ACC112 (cell line): ENCODE measurements around the gene XPO6.

Source experiments
- H2AFZ ChIP-seq: fragments of 200-600 bp; sonication (generic); one replicate; pipeline ENCODE4 v1.6.0; 2017; ENCODE audit warnings: antibody characterized with exemption, low read length; ENCODE audit not compliant: unreplicated experiment
- H3K27ac ChIP-seq: fragments of 200-600 bp; sonication (generic); 2 replicates; pipeline ENCODE4 v1.5.1; 2014; ENCODE audit warnings: low read depth, mild to moderate bottlenecking, antibody characterized with exemption, low read length, moderate library complexity
- H3K27me3 ChIP-seq: fragments of 200-600 bp; sonication (generic); 2 replicates; pipeline ENCODE4 v1.6.1; 2014; ENCODE audit warnings: mild to moderate bottlenecking, antibody characterized with exemption, low read length, moderate library complexity, mixed read lengths; ENCODE audit not compliant: insufficient read depth
- H3K36me3 ChIP-seq: fragments of 200-600 bp; sonication (generic); 2 replicates; pipeline ENCODE4 v1.6.1; 2016; ENCODE audit warnings: mild to moderate bottlenecking, antibody characterized with exemption, low read length, moderate library complexity, mixed read lengths; ENCODE audit not compliant: insufficient read depth
- H3K4me1 ChIP-seq: fragments of 200-600 bp; sonication (generic); one replicate; pipeline ENCODE4 v1.6.1; 2016; ENCODE audit warnings: low read length, mixed read lengths; ENCODE audit not compliant: insufficient read depth, unreplicated experiment, control insufficient read depth
- H3K4me3 ChIP-seq: fragments of 200-600 bp; sonication (generic); 2 replicates; pipeline ENCODE4 v1.5.1; 2014; ENCODE audit warnings: mild to moderate bottlenecking, low read depth, low read length
- H3K79me2 ChIP-seq: fragments of 200-600 bp; sonication (generic); one replicate; pipeline ENCODE4 v1.6.0; 2016; ENCODE audit warnings: low read length; ENCODE audit not compliant: control insufficient read depth, unreplicated experiment, insufficient read depth

The XPO6 gene

GRCh38 chr16:28081391-28081968 lies 130.3 kb downstream of the XPO6 start:
- no peak overlapping the region for H3K27ac ChIP-seq
- H3K79me2 ChIP-seq, result no peaks in the 10 kb centered on the region
- H3K27me3 ChIP-seq, result no peaks in the 10 kb centered on the region; the same call in 1 of the 2 replicates
- no peaks in the 10 kb centered on the region for H3K36me3 ChIP-seq
- no peaks in the 10 kb centered on the region for H3K4me1 ChIP-seq
- no peak overlapping the region for H2AFZ ChIP-seq
- H3K4me3 ChIP-seq, result no peak overlapping the region

GRCh38 chr16:28078261-28078660 lies 133.5 kb downstream of the XPO6 start:
- H3K27me3 ChIP-seq, result peaks cover 18% of the 10 kb centered on the region
- H3K4me3 ChIP-seq, result no peak overlapping the region
- no peak overlapping the region for H2AFZ ChIP-seq
- no peaks in the 10 kb centered on the region for H3K79me2 ChIP-seq
- no peak overlapping the region for H3K27ac ChIP-seq
- no peaks in the 10 kb centered on the region for H3K36me3 ChIP-seq
- H3K4me1 ChIP-seq, result no peaks in the 10 kb centered on the region

GRCh38 chr16:28073836-28074235 lies 137.9 kb downstream of the XPO6 start:
- H2AFZ ChIP-seq, result no peak overlapping the region
- H3K4me3 ChIP-seq, result no peak overlapping the region
- H3K27me3 ChIP-seq, result peaks cover 45% of the 10 kb centered on the region
- no peaks in the 10 kb centered on the region for H3K36me3 ChIP-seq
- no peak overlapping the region for H3K27ac ChIP-seq
- no peaks in the 10 kb centered on the region for H3K4me1 ChIP-seq
- no peaks in the 10 kb centered on the region for H3K79me2 ChIP-seq

- Histone ChIP-seq H3K4me3 (no peak overlapping the region), H2AFZ (no peak overlapping the region), H3K27ac (no peak overlapping the region), H3K4me1 (peaks cover 7% of the 10 kb centered on the region), H3K79me2 (no peaks in the 10 kb centered on the region), H3K27me3 (peaks cover 45% of the 10 kb centered on the region), H3K36me3 (no peaks in the 10 kb centered on the region)
These were observed 139.7 kb downstream of the XPO6 start for GRCh38 chr16:28072087-28072486.

GRCh38 chr16:28069971-28070794 lies 141.6 kb downstream of the XPO6 start:
- H3K27ac ChIP-seq, result no peak overlapping the region
- no peak overlapping the region for H2AFZ ChIP-seq
- peaks cover 42% of the 10 kb centered on the region for H3K27me3 ChIP-seq
- peaks cover 7% of the 10 kb centered on the region for H3K4me1 ChIP-seq
- H3K36me3 ChIP-seq, result no peaks in the 10 kb centered on the region
- H3K79me2 ChIP-seq, result no peaks in the 10 kb centered on the region
- H3K4me3 ChIP-seq, result no peak overlapping the region

- Histone ChIP-seq H3K4me3 (no peak overlapping the region), H3K27me3 (peaks cover 50% of the 10 kb centered on the region)
These were observed 142.8 kb downstream of the XPO6 start for GRCh38 chr16:28068976-28069375.

GRCh38 chr16:28067604-28068379 lies 144.0 kb downstream of the XPO6 start:
- H3K36me3 ChIP-seq, result no peaks in the 10 kb centered on the region
- H3K79me2 ChIP-seq, result no peaks in the 10 kb centered on the region
- no peak overlapping the region for H3K4me3 ChIP-seq
- H3K27ac ChIP-seq, result no peak overlapping the region
- peaks cover 7% of the 10 kb centered on the region for H3K4me1 ChIP-seq
- no peak overlapping the region for H2AFZ ChIP-seq
- peaks cover 48% of the 10 kb centered on the region for H3K27me3 ChIP-seq

More at GRCh38 chr16:28068976-28069375, 142.8 kb downstream of the XPO6 start:
- Histone ChIP-seq H3K4me1 (peaks cover 7% of the 10 kb centered on the region), H3K36me3 (no peaks in the 10 kb centered on the region), H3K27ac (no peak overlapping the region), H3K79me2 (no peaks in the 10 kb centered on the region), H2AFZ (no peak overlapping the region)

GRCh38 chr16:28064706-28065249 lies 147.0 kb downstream of the XPO6 start:
- Histone ChIP-seq H3K27ac (no peak overlapping the region), H3K27me3 (peaks cover 54% of the 10 kb centered on the region)

GRCh38 chr16:28064150-28064549 lies 147.6 kb downstream of the XPO6 start:
- Histone ChIP-seq H3K79me2 (no peaks in the 10 kb centered on the region), H3K4me3 (no peak overlapping the region), H2AFZ (no peak overlapping the region), H3K27ac (no peak overlapping the region), H3K27me3 (peaks cover 58% of the 10 kb centered on the region), H3K36me3 (no peaks in the 10 kb centered on the region), H3K4me1 (peaks cover 7% of the 10 kb centered on the region)

More at GRCh38 chr16:28064706-28065249, 147.0 kb downstream of the XPO6 start:
- no peak overlapping the region for H2AFZ ChIP-seq
- H3K4me1 ChIP-seq, result peaks cover 7% of the 10 kb centered on the region
- H3K36me3 ChIP-seq, result no peaks in the 10 kb centered on the region
- no peak overlapping the region for H3K4me3 ChIP-seq
- no peaks in the 10 kb centered on the region for H3K79me2 ChIP-seq

- no peaks in the 10 kb centered on the region for H3K36me3 ChIP-seq
- H3K4me3 ChIP-seq, result peak within 1 kb of the TSS; percentile 21; the same call in 1 of the 2 replicates
- H3K27ac ChIP-seq, result no peak within 1 kb of the TSS
- no peak within 1 kb of the TSS for H2AFZ ChIP-seq
- H3K79me2 ChIP-seq, result no peaks in the 10 kb centered on the region
- peaks cover 7% of the 10 kb centered on the region for H3K4me1 ChIP-seq
- peaks cover 63% of the 10 kb centered on the region for H3K27me3 ChIP-seq
These were observed 148.1 kb downstream of the XPO6 start, which contains the start of gene GSG1L for GRCh38 chr16:28063591-28064061. Gene GSG1L (minus strand): TSS chr16:28063714. CDS start chr16:28063424, 290 bp downstream.
